HS-5 (cell line): ENCODE measurements around the gene SLC26A1.
A peak's percentile ranks its signal among the peaks of the same experiment; 100 is the strongest.

Experiments used
- DNase-seq: peaks from one replicate; pipeline ENCODE4 v3.0.0-alpha.2; 2012; ENCODE audit warnings: low read depth

The SLC26A1 gene

GRCh38 chr4:998096-998691, 5.0 kb upstream of the SLC26A1 start:
- DNase-seq: no peak

GRCh38 chr4:997375-998071, 4.3 kb upstream of the SLC26A1 start:
- DNase-seq: no peak

- DNase-seq: no peak
Measured at GRCh38 chr4:996997-997374, 3.8 kb upstream of the SLC26A1 start.

GRCh38 chr4:996030-996996, 3.1 kb upstream of the SLC26A1 start:
- DNase-seq: no peak

GRCh38 chr4:995311-996026, 2.3 kb upstream of the SLC26A1 start:
- no peak for DNase-seq

GRCh38 chr4:992297-993110, 700 bp downstream of the SLC26A1 start:
- no peak for DNase-seq

- DNase-seq: no peak
Measured at GRCh38 chr4:991451-992296, 1.5 kb downstream of the SLC26A1 start.

GRCh38 chr4:990746-991367, 2.3 kb downstream of the SLC26A1 start:
- no peak for DNase-seq

GRCh38 chr4:989722-990471, 3.3 kb downstream of the SLC26A1 start:
- no peak for DNase-seq

GRCh38 chr4:988726-989721, 4.2 kb downstream of the SLC26A1 start:
- DNase-seq: no peak

- DNase-seq: no peak
Measured at GRCh38 chr4:987624-988513, 5.3 kb downstream of the SLC26A1 start.

- peak; percentile 73 for DNase-seq
Measured at GRCh38 chr4:986879-987623, 6.2 kb downstream of the SLC26A1 start, which contains the start of gene IDUA. TSS of gene IDUA (plus strand) at chr4:987044. CDS start at chr4:987085, 41 bp downstream.

- DNase-seq: no peak
Measured at GRCh38 chr4:986428-986878, 6.8 kb downstream of the SLC26A1 start.

- no peak for DNase-seq
Measured at GRCh38 chr4:985123-985830, 7.9 kb downstream of the SLC26A1 start.

- DNase-seq: no peak
Measured at GRCh38 chr4:984336-985054, 8.7 kb downstream of the SLC26A1 start.
